Activated T-cell treated with anti-CD3 and anti-CD28 coated beads for 48 hours (primary cell): ENCODE measurements around the gene CAPN14.

Experiments used
- DNase-seq: peaks from one replicate; pipeline ENCODE4 v3.0.0-alpha.2; 2020; ENCODE audit warnings: low read depth

CAPN14 gene, protein sequence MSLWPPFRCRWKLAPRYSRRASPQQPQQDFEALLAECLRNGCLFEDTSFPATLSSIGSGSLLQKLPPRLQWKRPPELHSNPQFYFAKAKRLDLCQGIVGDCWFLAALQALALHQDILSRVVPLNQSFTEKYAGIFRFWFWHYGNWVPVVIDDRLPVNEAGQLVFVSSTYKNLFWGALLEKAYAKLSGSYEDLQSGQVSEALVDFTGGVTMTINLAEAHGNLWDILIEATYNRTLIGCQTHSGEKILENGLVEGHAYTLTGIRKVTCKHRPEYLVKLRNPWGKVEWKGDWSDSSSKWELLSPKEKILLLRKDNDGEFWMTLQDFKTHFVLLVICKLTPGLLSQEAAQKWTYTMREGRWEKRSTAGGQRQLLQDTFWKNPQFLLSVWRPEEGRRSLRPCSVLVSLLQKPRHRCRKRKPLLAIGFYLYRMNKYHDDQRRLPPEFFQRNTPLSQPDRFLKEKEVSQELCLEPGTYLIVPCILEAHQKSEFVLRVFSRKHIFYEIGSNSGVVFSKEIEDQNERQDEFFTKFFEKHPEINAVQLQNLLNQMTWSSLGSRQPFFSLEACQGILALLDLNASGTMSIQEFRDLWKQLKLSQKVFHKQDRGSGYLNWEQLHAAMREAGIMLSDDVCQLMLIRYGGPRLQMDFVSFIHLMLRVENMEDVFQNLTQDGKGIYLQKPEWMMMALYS

DNA sequence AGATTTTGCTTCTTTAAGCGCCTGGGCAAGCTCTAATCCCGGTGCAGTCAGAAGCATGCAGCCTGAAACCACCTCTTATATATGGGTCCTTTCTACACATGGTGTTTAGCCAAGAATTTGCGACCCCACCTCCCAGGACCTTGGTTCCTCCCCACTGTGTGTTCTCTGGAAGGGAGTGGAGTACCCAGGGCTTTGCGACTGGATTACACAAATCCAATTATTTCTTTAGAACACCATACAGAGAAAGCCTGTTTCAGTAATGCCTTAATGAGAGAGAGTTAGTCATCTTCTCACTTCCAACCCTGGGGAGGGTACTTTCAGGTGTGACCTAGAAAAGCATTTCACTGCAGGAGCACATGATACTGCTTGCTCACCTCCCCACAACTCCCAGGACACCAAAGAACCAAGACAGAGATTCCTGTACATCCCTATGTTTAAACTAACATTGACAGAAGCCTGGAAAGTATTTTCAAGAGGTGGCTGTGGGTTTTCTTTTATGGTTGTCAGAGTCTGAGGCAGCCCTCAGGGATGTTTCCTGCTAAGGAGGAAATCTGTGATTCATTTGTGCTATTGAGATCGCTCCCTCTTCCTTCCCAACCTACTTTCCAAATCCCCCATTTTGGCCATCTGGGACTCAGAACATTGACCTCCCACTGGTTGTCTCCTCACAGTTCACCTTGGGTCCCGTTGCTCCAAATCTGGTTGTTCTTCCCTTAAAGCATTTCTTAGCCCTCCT, at the start of gene CAPN14:
Gene CAPN14, minus strand, starts transcription at position 51 of the 736 bp plus-strand sequence. CDS start 12,068 bp downstream, outside the sequence.
- no peak for DNase-seq

- no peak for DNase-seq
Measured at GRCh38 chr2:31266804-31267203, 49.5 kb upstream of the CAPN14 start.

DNA sequence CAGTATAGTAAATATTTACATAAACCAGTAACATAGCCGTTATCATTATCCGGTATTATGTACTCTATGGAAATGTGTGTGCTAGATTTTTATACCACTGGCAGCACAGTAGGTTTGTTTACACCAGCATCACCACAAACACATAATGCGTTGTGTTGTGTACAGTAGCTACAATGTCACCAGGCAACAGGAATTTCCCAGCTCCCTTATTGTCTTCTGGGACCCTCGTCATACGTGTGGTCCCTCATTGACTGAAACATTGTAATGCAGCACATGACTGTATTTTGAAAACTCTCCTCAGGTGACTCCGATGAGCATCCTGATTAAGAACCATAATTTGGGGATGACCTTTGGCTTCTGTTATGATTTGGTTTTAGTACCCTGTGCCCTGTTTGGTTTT, 47.9 kb upstream of the CAPN14 start:
- DNase-seq: no peak

GRCh38 chr2:31263636-31264190, 46.4 kb upstream of the CAPN14 start:
- no peak for DNase-seq

DNA sequence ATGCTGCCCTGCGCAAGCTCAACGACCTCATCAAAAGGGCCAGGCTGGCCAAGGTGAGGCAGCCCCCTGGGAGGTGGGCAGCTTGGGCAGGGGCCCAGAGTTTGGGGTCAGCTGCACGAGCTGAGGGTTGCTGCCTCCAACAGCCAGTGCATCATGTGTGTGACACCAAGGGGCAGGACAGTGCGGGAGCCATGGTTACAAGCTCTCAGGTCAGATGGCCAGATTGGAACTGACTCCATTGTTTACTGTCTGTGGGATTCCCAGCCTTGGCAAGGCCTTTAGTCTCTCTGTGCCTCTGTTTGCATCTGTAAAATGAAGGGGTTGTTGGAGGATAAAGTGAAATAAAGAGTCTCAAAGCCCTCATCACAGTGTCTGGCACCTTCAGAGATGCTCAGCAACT, 43.6 kb upstream of the CAPN14 start:
- DNase-seq: no peak

DNA sequence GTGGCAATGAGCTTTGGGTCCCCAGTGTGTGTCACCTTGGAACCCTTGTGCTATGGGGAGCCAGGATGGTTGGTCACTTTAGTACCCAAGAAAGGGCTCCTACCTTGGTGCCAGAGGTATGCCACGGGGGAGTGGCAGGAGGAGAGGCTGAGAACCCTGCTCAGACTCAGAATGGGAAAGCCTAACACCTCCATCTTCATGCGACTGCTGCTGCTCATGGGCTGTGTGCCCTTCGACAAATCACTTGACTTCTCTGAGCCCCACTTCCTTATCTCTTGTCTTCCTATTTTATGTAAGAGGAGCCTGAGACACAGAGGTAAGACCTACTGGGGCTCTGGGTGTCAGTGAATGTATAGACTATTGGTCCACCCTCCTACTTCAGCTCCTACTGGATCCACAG, 41.8 kb upstream of the CAPN14 start:
- DNase-seq: no peak

- DNase-seq: no peak
Measured at GRCh38 chr2:31258351-31258750, 41.0 kb upstream of the CAPN14 start.

DNA sequence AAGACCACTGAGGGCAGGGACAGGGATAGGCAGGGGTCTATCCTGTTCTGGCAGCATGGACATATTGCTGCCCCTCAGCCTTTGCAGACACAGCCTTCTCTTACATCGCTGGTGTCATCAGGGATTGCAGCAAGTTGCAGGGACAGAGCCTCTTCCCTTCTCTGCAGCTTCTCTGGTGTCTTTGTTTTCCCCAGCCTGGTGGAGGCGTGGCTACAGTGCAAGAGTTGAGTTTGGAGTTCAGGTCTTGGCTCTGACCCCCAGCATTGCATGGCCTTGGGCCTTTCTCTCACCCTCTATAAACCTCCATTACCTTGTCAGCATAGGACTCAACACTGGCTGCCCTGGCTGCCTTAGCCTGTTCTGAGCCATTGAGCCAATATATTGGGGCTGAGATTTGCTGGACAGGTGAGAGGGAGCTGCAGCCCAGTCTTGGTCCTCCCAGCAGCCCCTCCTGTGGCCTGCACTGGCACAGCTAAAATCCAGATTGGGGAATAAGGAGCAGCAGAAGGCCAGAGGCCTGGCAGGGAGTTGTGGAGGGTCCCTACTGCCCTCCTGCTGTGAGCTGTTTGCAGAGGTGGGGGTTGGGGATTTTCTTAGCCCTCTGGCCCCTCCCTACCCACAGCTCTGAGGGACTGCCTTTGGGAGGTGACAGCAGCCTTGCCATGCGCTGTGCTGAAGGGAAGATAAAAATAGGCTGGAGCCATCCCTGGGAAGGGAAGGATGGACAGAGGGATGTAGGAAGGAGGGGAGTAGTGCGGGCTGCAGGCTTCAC, 39.5 kb upstream of the CAPN14 start:
- no peak for DNase-seq

- DNase-seq: no peak
Measured at GRCh38 chr2:31255911-31256571, 38.7 kb upstream of the CAPN14 start.

DNA sequence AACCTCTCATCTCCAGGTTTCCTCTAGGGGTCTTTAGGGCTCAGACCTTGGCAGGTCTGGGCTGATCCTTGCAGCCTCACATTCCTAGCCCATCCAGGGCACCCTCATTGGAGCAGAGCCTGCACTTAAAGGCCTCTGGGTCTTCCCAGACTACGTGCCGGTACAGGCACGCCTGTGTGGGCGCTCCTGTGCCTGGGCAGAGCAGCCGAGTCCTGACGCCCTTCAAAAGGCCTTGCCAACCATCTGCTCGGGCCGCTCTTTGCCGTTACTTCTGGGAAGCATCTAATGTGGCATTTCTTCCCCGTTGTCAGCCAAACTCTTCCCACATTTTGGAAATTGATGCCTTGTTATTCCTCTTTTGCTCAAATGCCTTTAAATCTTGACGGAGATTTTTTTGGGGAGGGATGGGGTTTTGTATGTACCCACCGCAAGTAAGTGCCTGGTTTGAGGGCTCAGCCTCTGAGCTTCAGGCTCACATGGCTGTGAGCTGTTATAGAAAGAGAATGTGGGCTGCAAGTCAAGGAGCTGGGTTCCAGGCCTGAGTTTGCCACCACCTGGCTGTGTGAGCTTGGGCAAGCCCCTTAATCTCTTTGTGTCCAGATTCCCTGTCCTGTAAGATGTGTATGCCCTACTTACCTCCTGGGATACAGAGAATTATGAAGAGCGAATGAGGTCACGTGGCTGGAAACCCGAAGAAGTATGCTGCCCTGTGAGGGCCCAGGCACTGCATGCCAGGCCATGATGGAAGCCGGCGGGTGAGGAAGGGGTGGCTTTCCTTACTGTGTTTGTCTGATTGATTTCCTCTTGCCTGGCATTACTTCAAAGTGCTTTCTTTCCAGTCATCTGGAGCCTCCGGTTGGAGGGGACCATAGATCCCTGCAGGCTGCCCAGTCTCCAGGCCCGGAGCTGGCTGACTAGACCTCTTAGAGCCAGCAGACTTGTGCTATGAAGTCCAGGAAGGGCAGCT, 37.2 kb upstream of the CAPN14 start:
- no peak for DNase-seq

DNA sequence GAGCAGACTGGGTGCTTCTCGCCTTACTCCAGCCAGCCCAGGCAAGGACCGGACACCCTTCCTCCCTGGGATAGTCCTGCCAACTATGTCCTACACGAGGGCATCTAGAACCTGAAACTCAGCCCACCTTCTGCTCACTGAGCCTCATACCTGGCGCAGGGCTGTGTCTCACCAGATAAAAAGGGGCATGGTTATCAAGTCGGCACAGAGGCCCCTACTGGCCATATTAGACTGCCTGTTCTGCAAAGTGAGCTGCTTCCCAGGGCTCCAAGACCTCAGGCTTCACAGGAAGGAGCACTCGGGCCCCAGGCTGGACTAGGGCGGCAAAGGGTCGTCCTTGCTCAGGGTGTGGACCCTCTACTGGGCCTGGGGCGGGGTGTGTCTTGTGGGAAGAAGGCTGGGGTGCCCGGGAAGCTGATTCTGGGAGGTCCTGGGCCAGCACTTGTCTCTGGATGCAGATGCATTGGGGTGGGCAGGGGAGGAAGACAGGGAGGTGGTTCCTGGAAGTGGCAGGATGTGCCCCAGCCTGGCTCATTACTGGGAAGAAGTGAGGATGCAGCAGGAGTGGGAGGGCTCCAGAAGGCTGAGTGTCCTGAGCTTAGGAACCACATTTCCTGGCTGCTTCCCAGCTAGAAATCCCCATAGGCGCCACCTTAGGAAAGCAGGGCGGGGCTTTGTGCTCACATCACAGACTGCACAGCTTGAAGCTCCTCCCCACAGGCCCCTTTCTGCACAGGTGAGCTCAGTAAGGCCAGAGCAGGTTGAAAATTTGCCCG, 36.2 kb upstream of the CAPN14 start:
- DNase-seq: no peak

GRCh38 chr2:31251851-31252250, 34.5 kb upstream of the CAPN14 start:
- no peak for DNase-seq

- no peak for DNase-seq
Measured at GRCh38 chr2:31251018-31251417, 33.7 kb upstream of the CAPN14 start.

GRCh38 chr2:31249009-31249690, 31.8 kb upstream of the CAPN14 start:
- no peak for DNase-seq

DNA sequence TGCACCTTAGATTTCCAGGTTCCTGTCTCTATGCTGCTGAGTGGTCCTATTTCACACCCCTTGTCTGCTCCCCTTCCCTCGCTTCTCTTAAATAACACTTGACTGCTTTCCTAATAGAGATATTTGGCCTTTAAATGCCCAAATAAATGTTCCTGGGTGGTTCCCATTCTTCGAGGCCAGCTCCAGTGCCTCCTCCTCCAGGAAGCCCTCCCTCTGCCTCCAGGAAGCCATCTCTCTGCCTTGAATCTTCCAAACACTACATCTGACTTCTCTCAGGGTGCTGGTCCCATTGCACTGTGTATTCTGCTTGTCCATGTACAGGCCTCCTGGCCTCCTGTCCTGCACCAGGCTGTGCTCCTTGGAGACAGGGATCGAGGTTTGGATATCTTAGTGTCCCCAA, 30.8 kb upstream of the CAPN14 start:
- DNase-seq: no peak

DNA sequence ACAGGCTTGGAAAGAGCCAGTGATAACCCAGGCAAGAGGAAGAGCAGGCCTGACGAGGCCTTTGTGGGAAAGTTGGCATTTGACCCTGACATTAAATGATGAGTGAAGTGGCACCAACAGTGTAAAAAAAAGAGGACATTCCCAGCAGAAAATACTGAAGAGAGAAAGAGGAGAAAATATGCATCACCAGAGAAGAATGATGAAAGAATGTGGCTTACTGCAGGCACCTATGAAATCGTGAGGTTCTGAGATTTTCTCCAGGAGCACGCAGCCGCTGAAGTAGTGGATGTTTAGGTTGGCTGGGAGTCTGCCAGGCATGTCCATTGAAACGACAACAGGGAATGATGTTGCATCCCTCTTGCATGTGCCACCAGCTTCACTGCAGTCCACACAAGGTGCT, 30.4 kb upstream of the CAPN14 start:
- no peak for DNase-seq

GRCh38 chr2:31246184-31246852, 29.0 kb upstream of the CAPN14 start:
- no peak for DNase-seq

GRCh38 chr2:31244101-31244500, 26.8 kb upstream of the CAPN14 start:
- no peak for DNase-seq
